ENCODE data around the gene NFATC1. TPM values are rescaled to one million over a fixed set of nuclear protein-coding genes. Genes with fewer than 3 reads are reported as not detected.

The NFATC1 gene
- polyA plus RNA-seq, 1 donor, result 5.2 TPM

DNA sequence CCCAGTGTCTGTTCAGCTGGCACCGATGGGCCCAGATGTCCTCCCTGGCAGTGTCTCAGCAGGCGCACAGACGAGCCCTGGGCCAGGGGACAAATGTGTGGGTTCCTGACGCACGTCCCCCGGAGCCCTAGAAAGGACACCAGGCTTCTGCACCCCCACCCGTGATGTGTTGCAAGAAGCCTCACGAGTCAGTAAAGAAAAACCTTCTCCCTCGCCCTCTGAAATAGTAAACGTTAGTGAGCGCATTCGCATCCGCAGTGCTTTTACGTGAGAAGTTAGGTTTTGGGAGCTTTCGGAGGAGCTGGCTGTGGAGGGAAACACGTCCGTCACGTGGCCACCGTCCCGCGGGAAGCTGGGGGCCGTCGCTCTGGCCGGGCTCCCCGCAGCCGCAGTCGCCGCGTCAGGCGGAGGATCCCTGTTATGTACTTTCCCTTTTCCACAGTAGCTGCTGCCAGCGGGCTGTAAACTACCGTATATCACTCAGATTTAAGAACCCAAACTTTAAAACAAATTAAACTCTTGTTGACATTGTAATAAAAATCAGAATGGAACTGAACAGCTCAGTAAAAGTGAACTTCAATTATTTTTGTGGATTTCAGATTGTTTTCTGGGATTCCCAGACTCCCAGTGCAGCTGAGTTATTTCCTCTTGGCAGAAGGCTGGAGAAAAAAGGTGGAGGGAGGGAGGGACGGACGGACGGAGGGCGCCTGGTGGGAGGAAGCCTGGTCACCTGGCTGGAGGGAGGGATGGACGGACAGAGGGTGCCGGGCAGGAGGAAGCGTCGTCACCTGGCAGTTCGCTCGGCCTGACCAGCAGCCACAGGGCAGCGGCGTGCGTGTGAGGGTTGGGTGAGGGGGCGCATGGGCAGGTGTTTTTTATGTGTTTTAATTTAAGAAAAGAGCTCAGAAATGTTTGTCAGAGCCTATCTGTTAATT lies 112.1 kb downstream of the NFATC1 start:
- DNase-seq, result peak; percentile 81

DNA sequence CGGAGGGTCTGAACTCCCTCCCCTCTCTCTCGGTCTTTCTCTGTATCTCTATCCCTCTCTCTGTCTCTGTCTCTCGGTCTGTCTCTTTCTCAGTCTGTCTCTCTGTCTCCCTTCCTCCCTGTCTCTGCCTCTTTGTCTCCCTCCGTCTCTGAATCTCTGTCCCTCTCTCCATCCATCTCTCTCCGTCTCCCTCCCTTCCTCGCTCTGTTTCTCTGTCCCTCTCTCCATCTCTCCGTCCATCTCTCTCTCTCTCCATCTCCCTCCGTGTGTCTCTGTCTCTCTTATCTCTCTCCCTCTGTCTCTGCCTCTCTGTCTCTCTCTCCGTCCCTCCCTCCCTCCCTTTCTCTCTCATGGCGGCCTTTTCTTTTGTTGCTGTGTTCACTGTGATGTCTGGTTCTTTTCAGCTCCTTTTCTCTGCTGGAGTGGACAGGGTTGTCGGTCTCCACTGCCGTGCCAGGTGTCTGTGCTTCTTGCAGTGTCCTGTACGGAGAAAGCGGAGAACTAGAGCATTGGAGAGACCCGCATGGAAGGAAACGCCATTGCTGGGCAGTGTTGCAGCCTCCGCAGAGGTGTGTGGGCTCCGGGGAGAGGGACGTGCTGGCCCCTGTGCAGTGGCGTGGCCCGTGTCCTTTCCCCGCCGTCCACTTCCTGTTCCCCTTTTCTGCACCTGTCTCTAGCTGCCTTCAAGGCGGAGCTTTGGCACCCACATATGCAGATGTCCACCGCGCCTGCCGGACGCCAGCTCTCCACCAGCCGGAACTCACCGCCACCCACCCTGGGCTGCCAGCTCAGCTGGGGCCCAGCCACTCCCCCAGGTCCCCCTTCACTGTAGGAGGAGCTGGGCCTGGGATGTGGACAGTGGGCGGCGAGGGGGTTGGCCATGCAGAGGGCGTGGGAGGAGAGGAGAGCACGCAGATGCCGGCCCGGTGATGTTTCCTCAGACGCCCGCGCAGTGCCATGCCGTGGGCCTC lies 113.1 kb downstream of the NFATC1 start:
- no peak for DNase-seq

DNA sequence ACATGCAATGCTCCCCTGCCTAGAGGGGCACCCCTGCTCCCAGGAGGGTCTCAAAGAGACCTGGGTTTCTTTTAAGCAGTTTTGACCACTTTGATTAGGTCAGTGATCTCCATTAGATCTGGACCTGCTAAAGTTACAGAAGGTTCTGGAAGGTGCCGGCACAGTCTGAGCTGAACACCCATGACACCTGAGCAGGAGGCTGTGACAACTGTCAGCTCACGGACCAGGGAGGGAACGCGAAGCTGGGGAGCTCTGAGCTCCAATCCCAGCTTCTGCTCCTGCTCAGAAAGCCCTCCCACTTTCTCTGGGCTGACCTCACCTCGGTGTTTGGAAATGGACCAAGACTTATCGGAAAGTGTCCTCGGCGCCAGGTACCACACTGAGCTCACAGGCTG lies 113.8 kb downstream of the NFATC1 start:
- DNase-seq, result no peak

DNA sequence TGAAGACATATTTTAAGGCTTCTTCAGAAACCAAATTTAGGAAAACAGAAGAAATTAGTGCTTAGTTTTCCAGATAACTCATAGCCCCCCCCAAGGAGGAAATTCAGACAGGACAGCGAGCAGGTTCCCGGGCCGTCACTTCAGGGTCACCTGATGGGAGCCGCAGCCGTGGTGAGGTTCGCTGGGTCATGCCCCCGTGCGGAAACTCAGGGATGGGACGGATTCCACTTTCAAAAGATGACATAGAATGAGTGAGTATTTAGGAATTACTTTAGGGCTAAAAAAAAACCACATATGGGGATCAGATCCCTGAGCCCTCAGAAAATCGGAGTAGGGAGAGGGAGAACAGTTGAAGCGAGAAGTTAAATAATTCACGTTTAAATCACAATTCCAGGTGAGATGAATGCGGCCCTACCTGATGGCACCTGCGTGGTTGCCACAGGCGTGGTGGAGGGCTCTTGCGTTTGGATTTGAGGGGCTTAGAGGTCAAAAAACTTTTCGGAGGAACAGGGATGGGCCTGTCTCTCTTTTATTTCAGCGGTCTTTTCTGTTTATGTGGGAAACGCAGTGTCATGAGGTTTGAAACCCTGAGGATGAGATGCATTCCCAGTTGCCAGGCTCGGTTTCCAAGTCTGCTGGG lies 114.4 kb downstream of the NFATC1 start:
- no peak for DNase-seq

DNA sequence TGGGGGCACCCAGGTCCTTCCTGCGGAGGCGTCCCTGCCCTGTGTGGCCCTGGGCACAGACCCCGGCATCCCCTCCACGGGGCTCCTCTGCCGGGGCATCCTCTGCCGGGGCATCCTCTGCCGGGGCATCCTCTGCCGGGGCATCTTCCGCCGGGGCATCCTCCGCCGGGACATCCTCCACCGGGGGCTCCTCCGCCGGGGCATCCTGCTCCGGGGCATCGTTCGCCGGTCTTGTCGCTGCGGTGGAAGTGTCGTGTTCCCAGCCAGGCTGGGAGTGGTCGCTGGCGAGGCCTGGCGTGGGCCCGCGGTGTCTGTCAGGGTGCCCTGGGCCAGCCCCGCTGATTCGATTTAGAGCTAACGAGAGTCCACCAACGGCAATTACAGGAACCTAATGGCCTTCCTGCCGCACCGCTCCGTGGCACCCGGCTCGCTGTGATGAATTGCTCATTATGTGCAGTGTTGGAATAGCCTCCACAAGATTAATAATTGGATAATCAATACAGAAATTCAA lies 115.1 kb downstream of the NFATC1 start:
- no peak for DNase-seq

DNA sequence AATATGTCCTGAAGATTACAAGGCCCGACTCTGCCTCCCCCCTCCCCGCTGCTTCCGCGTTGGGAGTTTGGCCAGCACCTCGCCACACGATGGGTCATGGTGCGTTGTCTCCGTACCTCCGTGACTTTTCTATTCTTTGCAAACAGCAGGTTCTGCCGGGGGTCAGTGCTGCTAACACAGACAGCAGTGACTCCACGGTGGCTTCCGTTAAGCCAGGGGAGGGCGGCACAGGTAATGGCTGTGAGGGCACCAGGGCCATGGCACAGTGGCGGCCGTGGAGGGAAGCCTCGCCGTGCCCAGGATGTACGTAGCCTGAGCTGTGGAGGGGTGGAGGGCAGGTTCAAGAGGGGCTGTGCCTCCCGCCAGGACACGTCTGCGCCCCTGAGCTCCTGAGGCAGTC lies 115.5 kb downstream of the NFATC1 start:
- no peak for DNase-seq

DNA sequence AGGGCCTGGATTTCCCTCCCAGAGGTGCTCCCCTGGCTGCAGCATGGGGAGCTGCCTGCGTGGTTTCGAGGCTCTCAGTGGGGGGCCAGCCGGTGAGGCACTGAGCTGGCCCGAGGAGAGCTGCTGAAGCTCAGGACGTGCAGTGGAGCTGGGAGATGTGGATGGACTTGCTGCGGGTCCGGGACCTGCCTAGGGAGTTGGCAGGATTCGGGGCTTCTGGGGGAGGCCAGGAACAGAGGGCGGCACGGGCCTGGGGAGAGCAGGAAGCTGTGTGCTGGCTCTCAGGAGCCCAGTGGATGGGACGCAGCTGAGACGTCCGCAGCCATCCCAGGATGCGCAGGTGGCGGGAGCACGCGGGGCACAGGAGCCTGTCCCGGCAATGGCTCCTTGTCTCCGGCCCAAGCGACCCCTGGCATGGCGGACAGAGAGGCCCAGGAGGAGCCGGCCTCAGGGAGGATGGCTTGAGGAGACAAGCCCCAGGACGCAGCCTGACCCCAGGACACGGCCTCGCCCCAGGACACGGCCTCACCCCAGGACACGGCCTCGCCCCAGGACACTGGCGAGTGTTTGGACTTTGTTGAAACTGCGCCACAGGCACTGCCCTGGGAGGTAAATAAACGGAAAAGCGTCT lies 116.1 kb downstream of the NFATC1 start:
- no peak for DNase-seq

DNA sequence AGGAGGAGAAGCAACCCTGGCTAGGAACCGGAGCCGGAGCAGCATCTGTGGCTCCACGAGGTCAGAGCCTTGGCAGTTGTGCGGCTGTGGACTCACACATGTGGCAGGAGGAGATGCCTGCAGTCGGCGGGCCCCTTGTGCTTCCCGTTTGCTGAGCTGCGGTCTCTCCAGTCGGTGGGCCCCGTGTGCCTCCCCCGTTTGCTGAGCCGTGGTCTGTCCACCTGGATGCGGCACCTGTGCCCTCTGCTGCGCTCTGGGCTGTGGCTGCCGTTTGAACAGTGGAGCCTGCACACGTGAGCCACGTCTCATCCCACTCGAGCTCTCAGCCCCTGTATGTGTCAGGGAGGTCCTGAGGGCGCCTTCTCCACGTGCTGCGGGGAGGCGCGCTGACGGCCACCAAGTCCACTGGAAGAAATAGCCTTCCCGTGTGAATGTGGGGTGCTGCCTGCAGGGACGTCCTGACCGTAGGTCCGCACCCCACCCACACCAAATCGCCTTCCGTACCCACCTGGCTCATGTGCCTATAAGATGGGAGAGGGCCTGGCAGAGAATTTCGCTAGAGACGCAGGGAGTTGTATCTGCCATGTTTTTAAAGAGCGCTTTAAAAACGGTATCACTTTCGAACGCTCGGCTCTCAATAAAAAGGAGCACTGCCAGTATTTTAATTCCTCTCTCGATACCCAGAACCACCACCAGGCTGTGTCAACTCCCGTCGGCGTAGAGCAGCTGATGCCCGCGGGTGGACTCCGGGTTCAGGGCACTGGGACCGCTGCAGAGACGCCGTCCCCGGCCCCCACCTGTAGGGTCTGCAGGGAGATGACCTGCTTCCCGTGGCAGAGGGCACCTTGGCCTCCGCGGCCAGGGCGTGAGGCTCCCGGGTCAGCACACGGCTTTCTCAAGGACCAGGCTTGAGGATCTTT lies 117.0 kb downstream of the NFATC1 start:
- no peak for DNase-seq

DNA sequence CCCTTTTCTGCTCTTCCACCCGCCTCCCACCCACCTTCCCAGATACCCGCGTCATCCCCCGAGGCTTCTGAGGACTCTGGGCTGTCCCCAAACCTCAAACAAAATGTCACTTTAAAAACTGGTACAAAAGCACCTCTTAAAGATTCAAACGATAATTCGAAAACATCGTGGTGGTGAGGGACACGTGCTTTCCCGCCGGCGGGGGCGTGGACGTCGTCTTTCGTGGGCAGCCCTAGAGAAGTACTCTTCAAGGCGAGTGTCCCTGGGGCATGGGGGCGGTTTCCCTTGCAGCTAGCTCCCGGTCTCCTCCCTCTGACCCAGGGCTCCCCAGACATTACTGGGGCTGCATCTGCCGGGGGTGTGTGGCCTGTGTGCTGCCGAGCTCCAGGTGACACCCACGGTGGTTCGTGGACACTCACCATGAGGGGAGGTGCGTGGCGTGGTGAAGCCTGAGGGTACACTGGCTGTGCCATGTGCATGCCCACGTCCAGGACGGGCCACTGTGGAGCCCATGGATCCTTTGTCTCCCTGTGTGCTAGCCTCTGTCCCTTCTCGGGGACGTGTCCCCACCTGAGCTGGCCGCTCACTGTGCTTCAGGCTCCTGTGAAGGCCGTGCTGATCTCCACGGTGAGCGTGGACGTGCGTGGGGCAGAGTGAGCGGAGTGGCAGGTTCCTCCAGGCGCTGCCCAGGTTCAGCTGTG lies 117.8 kb downstream of the NFATC1 start:
- no peak for DNase-seq

DNA sequence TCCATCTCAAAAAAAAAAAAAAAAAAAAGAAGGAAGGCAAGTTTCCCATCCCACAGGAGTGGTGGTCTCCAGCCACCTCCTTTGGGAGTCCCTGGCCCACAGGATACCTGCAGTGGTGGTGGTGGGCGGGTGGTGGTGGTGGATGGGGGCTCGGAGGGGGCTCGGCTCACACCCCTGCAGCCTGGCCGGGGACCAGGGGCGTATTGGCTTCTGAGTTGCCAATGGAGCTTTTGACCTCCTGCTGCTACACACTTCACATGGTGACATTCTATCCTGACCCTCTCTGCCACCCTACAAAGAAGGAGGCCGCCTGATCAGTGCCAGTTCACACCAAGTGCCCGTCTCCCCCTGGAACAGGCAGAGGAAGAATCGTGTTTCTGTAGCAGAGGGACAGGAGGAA lies 119.6 kb downstream of the NFATC1 start:
- DNase-seq, result no peak

DNA sequence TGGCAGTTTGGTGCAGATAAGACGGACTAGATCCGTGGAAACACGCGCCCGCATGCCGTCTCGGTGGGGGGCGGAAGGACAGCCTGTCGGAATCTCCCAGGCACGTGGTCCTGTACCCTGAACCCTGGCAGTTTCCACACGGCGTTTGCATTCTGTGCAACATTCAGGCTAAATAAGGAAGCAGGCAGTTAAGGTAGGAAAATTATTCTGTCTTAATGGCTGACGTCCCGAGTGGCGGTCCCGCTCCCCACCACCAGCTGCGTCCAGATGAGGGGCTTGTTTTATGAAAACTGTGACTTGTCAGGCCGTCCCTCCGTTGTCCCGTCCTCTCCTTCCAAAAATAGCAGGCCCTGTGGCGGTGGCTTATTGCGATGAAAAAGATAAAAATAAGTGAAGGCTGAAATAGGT lies 120.2 kb downstream of the NFATC1 start:
- no peak for DNase-seq

DNA sequence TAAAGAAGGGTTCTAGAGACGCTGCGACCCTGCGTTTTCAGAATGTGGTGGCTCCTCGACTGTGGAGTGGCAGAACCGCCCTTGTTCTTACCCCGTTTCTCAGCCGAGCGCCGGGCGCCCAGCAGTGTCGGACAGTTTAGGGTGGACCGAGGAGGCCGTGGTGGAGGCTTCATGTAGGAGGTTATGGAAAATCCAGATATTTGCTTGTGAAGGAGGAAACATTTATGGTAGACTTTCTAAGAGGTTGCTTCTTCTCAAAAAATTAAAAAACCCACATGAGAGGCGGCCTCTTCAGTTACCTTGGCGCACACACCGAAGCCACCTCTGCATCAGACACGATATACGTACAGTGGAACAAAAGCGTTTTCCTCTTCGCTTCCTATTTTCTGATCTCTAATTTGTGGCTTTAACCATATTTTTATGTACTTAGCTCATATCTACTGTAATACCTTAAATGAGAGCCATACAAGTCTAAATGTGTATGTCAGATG lies 120.8 kb downstream of the NFATC1 start:
- DNase-seq, result no peak

DNA sequence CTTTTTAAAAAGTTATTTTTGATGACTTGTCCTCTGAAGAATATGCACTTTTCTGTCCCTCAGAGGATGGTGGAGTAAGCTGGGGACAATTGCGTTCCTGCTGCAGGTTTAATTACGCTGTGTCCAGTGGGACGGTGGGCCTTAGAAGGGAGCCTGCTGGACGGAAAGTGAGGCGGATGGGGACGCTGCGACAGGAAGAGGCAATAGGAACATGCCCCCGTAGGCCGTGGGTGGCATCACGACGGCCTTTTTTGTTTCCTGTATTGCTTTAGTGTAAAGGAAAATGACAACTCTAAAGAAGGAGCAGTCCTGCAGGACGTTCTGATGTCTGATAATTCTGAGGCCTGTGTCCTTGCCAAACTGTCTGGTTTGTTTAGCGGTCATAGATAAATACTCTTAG lies 121.6 kb downstream of the NFATC1 start:
- no peak for DNase-seq

DNA sequence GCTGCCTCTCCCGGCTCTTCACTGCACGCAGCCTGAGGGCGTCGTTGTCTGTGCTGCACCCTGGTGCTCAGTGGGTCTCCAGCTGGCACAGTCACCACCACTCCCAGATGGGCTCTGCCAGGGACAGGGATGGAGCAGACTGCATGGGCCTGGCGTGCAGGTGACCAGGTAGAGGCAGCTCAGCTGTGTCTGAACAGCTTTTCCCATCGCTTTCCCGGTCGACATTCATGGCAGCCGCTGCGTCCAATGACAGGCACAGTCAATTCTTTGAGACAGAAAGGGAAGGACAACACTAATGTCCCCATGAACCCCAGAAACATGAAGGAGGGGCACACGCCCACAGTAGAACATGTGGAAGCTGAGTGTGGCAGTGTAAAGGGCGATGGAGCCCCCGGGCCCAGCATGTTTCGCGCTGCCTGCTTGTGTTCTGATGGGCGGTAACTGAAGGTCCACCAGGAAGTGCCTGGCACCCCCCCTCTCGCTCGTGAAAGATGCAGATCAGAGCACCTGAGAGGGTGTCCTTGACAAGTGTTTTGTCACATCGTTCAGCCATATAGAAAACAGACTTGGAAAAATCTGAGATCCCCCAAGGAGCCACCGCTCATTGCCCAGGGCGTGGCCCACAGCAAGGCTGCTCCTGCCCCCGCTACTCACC lies 122.4 kb downstream of the NFATC1 start:
- no peak for DNase-seq

DNA sequence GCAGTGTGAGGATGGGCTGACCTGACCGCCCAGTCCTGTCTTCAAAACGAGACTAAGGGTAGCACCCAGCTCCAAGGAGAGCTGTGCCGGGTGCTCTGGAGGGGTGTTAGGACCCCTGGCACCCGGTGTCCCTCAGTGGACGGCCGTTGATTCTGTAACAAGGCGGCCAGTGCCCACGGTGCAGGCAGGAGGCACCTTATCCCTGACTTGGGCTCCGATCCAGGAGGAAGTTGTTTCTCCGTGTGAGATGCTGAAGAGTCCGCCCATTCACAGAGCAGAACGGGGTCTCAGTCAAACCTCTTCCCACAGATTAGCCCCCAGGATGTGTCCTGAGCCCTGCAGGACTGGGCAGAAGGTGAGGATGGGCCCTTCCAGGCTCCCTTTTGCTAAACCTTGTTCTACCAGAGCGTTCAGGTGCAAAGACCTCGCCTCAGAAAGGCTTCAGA lies 123.0 kb downstream of the NFATC1 start:
- no peak for DNase-seq

DNA sequence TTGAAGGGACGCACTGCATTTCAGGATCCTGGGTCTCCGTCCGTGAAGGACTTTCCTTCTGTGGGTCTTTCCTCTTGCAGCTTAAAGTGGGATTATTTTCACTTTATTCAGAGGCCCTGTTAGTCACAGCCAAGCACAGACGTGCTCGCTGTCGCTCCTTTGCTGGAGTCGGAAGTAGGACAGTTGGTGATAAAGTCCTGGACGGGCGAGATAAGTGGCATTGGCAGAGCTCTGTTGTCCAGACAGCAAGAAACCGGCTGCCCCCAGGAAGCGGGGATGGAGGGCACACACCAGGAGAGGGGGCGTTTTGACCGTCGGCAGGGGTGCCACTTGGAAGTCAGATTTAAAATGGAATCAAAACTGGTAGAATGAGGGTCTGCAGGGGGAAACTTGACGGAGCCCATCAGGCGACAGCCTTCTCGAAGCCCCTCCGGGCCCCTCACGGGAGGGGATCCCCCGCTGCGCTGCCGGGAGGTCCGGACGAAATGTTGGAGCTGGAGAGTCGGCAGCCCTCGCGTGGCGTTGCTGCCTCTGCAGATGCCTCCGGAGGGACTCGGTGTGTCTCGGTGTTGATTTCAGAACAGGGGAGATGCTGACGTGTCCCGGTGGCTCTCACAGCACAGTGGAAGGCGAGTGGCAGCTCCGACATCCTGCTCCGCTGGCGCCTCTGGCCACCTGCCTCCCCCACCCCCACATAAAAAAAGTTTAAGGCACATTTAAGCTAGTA lies 124.2 kb downstream of the NFATC1 start:
- no peak for DNase-seq

DNA sequence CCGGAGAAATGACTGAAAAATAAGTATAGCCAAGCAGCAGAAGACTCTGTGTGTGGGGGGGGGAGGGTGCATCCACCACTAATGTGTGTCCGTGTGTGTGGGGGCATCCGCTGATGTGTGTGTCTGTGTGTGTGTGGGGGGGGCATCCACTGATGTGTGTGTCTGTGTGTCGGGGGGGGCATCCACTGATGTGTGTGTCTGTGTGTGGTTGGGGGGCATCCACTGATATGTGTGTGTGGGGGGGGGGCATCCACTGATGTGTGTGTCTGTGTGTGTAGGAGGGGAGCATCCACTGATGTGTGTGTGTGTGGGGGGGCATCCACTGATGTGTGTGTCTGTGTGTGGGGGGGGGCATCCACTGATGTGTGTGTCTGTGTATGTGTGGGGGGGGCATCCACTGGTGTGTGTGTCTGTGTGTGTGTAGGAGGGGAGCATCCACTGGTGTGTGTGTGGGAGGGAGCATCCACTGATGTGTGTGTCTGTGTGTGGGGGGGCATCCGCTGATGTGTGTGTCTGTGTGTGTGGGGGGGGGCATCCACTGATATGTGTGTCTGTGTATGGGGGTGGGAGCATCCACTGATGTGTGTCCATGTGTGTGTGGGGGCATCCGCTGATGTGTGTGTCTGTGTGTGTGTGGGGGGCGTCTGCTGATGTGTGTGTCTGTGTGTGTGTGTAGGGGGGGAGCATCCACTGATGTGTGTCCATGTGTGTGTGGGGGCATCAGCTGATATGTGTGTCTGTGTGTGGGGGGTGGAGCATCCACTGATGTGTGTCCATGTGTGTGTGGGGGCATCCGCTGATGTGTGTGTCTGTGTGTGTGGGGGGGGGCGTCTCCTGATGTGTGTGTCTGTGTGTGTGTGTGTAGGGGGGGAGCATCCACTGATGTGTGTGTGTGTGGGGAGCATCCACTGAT lies 125.0 kb downstream of the NFATC1 start:
- DNase-seq, result no peak
